Central memory CD8-positive, alpha-beta T cell (primary cell): ENCODE results near the gene C1orf198.

ENCODE experiments used
- ATAC-seq: fragments of 150-1000 bp; cut with Tn5 transposase; replicated peaks from 2 replicates; pipeline ENCODE4 v1.10.0; 2022; ENCODE audit warnings: mild to moderate bottlenecking, moderate FRiP score, moderate number of reproducible peaks; ENCODE audit not compliant: poor library complexity, severe bottlenecking; ENCODE audit errors: extremely low read depth
- DNase-seq, 2 donors: peaks; one replicate each; pipeline ENCODE4 v3.0.0; 2021; ENCODE audit warnings: low spot score in 2 of 2
- H3K27ac Mint-ChIP-seq: one replicate; pipeline ENCODE4 v1.8.0; 2022; ENCODE audit warnings: low read depth, mild to moderate bottlenecking, moderate library complexity, mixed read lengths
- H3K27me3 Mint-ChIP-seq: one replicate; pipeline ENCODE4 v1.8.0; 2022; ENCODE audit warnings: mixed read lengths
- H3K36me3 Mint-ChIP-seq: one replicate; pipeline ENCODE4 v1.8.0; 2022; ENCODE audit warnings: mild to moderate bottlenecking, moderate library complexity, mixed read lengths; ENCODE audit not compliant: insufficient read depth
- H3K4me1 Mint-ChIP-seq: one replicate; pipeline ENCODE4 v1.8.0; 2022; ENCODE audit warnings: mixed read lengths
- H3K4me3 Mint-ChIP-seq: one replicate; pipeline ENCODE4 v1.8.0; 2022; ENCODE audit warnings: mild to moderate bottlenecking, moderate library complexity, mixed read lengths
- H3K9me3 Mint-ChIP-seq: one replicate; pipeline ENCODE4 v1.8.0; 2022; ENCODE audit warnings: mixed read lengths

Gene C1orf198

DNA sequence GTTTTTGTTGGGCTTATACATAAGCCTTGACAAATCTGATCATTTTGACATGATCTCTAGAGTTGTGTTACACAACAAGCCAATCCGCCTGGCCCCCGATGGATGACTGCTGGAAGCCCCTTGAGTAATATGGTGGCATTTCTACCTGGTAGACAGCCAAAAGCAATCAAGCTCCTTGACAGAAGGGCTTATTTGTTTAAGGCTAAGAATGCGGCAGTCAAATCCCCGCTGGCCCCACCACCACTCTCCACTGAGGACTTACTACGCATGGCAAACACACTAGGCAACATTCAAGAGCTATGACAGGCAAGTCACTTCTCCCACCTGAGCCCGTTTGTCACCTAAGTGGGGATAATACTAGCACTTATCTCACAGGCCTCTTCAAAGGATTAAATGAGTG lies 33.4 kb upstream of the C1orf198 start:
- no peaks in the 10 kb centered on the region for H3K9me3 Mint-ChIP-seq
- H3K27ac Mint-ChIP-seq: no peak overlapping the region
- no peaks in the 10 kb centered on the region for H3K4me1 Mint-ChIP-seq
- H3K4me3 Mint-ChIP-seq: no peak overlapping the region
- peaks cover 17% of the 10 kb centered on the region for H3K36me3 Mint-ChIP-seq
- ATAC-seq (no peak), DNase-seq (no peak)
- H3K27me3 Mint-ChIP-seq: no peaks in the 10 kb centered on the region

DNA sequence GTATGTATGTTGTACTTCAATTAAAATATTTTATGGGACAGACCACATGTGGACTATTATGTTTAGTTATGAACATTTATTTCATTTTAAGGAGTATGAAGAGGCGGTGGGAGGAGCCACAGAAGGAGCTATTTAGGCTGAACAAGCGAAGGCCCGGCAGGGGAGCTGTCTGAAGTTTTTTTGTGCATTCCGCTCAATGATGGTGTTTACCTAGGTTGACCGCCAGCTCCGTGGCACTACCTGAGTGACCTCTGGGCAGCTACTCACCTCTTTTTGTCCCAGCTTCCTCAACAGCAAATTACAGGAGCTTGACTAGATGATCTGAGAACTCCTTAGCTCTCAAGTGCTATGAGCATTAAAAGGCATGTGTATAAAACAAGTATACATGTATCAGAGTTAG lies 32.7 kb upstream of the C1orf198 start:
- H3K36me3 Mint-ChIP-seq: peaks cover 11% of the 10 kb centered on the region
- H3K4me3 Mint-ChIP-seq: no peak overlapping the region
- ATAC-seq (no peak), DNase-seq (no peak)
- H3K9me3 Mint-ChIP-seq: no peaks in the 10 kb centered on the region
- H3K27ac Mint-ChIP-seq: no peak overlapping the region
- H3K27me3 Mint-ChIP-seq: no peaks in the 10 kb centered on the region
- H3K4me1 Mint-ChIP-seq: no peaks in the 10 kb centered on the region

DNA sequence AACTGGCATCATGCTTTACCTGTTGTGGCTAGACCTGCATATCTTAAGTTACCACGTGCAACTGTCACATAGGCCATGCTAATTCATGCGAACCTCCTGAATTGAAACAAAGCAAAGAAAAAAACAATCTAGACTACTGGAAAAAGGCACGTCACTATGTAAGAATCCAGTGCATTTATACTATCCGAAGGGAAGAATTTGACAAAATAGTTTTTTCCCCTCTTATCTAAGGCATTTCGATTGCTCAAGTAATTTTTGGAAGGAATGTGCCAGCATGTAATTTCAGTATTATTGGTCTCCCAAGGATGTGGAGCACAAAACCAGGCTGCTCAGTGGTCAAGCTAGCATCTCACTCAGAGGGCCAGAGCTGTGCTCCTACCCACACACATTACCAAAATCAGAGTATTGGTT lies 31.5 kb upstream of the C1orf198 start:
- no peak overlapping the region for H3K27ac Mint-ChIP-seq
- no peak for ATAC-seq

DNA sequence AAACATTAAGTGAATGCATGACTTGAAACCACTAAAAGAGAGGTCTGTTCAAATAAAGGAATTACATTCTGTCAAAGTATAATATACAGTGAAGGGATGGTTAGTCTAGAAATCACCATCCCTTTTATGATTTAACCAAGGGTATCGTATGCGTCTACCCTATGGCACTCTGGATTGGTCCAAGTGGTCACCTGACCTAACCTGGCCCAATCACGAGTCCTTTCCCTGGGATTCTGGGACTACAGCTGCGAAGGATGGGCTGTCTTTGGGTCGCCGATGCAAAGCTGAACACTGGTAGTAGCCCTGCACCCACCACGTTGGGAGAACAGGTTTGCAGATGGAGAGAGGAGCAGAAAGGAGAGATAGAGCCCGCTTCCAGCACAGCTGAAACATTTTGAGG lies 30.4 kb upstream of the C1orf198 start:
- Mint-ChIP-seq H3K36me3 (peaks cover 5% of the 10 kb centered on the region), H3K27ac (no peak overlapping the region), H3K9me3 (no peaks in the 10 kb centered on the region), H3K4me1 (no peaks in the 10 kb centered on the region), H3K27me3 (peaks cover 13% of the 10 kb centered on the region), H3K4me3 (no peak overlapping the region)
- ATAC-seq (no peak), DNase-seq (no peak)

More for the DNA sequence above, 31.5 kb upstream of the C1orf198 start:
- no peaks in the 10 kb centered on the region for H3K4me1 Mint-ChIP-seq
- no peaks in the 10 kb centered on the region for H3K9me3 Mint-ChIP-seq
- H3K4me3 Mint-ChIP-seq: no peak overlapping the region
- DNase-seq: no peak
- H3K27me3 Mint-ChIP-seq: peaks cover 5% of the 10 kb centered on the region
- peaks cover 3% of the 10 kb centered on the region for H3K36me3 Mint-ChIP-seq

DNA sequence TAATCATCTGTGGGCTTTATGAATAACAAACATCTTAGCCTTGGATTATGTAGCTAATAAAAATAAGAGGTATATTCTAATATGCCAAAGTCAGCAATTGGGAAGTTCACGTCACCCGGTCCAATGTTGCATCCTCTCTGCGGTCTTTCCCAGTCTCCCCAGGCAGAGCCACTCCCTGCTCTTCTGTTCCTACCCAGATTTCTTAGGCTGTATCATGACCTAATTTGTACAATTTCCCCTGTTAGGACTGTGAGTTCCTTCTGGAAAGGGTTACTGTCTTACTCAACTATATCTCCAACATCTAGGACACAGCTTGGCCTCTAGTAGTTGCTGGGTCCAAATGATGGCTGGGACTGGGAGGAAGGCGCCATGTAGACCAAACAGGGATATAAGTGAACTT lies 29.8 kb upstream of the C1orf198 start:
- Mint-ChIP-seq H3K36me3 (peaks cover 5% of the 10 kb centered on the region), H3K27me3 (peaks cover 19% of the 10 kb centered on the region), H3K27ac (no peak overlapping the region), H3K9me3 (no peaks in the 10 kb centered on the region), H3K4me3 (no peak overlapping the region), H3K4me1 (no peaks in the 10 kb centered on the region)
- no peak for ATAC-seq
- DNase-seq: no peak

DNA sequence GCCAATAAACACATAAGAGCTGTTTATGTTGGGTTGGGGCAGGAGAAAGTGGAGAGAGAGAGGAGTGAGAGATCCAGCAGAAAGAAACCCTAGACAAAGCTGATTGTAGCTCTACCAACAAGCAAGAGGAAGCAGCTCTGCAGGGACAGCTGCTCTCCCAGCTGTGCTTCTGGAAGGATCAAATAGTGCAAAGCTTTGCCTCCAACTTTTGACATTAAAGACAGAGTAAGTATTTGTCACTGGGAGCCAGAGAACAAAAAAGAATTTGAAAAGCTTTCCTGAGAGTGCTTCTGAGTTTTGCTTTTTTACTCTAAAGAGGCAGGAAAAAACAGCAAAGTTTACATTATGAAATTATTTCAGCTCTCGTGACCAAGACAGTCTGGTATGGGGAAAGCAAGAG lies 28.5 kb upstream of the C1orf198 start:
- no peak for ATAC-seq
- peaks cover 33% of the 10 kb centered on the region for H3K27me3 Mint-ChIP-seq
- H3K4me1 Mint-ChIP-seq: no peaks in the 10 kb centered on the region
- no peak overlapping the region for H3K4me3 Mint-ChIP-seq
- H3K27ac Mint-ChIP-seq: no peak overlapping the region
- peaks cover 5% of the 10 kb centered on the region for H3K36me3 Mint-ChIP-seq
- no peaks in the 10 kb centered on the region for H3K9me3 Mint-ChIP-seq
- no peak for DNase-seq

DNA sequence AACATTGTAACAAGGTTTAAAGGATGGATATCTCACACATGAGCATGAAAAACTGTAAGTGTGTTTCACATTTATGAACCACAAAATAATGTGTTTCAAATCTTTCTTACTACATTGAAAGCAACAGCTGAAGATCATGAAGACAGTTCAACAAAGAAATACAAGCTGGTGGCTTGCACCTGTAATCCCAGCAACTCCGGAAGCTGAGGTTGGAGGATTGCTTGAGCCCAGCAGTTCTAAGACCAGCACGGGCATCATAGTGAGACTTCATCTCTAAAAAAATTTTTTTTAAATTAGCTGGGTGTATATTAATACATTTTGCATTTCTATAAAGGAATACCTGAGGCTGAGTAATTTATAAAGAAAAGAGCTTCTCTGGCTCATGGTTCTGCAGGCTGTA lies 27.1 kb upstream of the C1orf198 start:
- Mint-ChIP-seq H3K4me1 (no peaks in the 10 kb centered on the region), H3K9me3 (no peaks in the 10 kb centered on the region), H3K36me3 (peaks cover 3% of the 10 kb centered on the region), H3K4me3 (no peak overlapping the region), H3K27ac (no peak overlapping the region), H3K27me3 (peaks cover 36% of the 10 kb centered on the region)
- no peak for DNase-seq
- ATAC-seq: no peak

DNA sequence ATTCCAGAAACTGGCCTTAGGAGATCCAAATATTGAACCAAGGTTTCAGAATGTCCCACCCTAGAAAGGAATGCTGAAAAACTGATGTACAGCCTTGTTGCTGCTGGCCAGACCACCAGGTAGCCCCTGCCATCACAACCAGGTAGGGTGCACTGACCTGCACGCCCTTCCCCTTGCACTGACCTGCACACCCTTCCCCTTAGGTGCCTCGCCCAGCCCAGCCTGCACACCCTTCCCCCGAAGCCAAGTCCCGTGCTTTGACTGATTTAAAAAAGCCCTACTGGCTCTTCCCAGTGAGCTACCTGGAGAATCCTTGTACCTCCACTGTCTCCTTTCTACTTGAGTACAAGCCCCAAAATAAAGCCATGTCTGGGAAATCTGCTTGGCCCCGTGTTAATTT lies 26.3 kb upstream of the C1orf198 start:
- no peaks in the 10 kb centered on the region for H3K4me1 Mint-ChIP-seq
- no peak for DNase-seq
- no peak overlapping the region for H3K27ac Mint-ChIP-seq
- peaks cover 3% of the 10 kb centered on the region for H3K36me3 Mint-ChIP-seq
- H3K4me3 Mint-ChIP-seq: no peak overlapping the region
- H3K9me3 Mint-ChIP-seq: no peaks in the 10 kb centered on the region
- no peak for ATAC-seq
- peaks cover 40% of the 10 kb centered on the region for H3K27me3 Mint-ChIP-seq

DNA sequence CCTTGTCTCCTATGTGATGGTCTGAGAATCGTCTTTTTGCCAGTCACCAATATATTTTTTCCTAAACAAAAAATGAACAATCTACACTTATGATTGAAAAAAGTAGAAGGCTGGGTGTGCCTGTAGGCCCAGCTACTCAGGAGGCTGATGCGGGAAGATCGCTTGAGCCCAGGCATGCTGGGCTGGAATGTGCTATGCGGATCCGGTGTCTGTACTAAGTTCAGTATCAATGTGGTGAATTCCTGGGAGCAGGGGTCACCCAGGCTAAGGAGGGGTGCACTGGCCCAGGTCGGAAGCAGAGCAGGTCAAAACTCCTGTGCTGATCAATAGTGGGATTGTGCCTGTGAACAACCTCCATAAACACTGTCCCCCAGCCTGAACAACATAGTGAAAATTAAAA lies 25.7 kb upstream of the C1orf198 start:
- H3K36me3 Mint-ChIP-seq: peaks cover 3% of the 10 kb centered on the region
- no peak for DNase-seq
- no peak for ATAC-seq
- H3K4me3 Mint-ChIP-seq: no peak overlapping the region
- H3K9me3 Mint-ChIP-seq: no peaks in the 10 kb centered on the region
- no peaks in the 10 kb centered on the region for H3K4me1 Mint-ChIP-seq
- H3K27me3 Mint-ChIP-seq: peaks cover 46% of the 10 kb centered on the region
- H3K27ac Mint-ChIP-seq: no peak overlapping the region

DNA sequence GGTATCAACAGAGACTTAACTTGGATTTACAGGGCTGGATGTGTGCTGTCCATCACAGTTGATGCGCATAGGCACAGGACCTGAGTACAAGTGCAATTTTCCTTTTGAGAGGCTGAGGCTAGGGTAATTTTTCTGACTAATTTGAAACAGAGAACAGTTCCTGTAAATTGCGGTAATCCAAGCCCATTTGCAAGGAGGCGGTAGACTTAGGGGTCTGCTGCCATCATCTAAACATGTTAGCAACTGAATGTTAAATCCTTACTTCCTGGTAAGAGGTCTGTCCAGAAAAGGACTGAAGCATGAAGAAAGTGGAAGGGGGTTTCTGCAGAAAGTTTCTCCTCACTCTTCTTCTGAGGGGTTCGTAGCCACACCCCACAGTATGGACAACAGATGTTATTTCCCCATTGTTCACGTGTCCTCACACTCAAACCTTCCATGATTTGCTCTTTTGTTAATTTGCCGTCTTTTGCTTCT lies 23.7 kb upstream of the C1orf198 start:
- peaks cover 3% of the 10 kb centered on the region for H3K36me3 Mint-ChIP-seq
- peaks cover 66% of the 10 kb centered on the region for H3K27me3 Mint-ChIP-seq
- no peaks in the 10 kb centered on the region for H3K9me3 Mint-ChIP-seq
- ATAC-seq: no peak
- H3K4me3 Mint-ChIP-seq: no peak overlapping the region
- H3K4me1 Mint-ChIP-seq: no peaks in the 10 kb centered on the region
- H3K27ac Mint-ChIP-seq: no peak overlapping the region
- no peak for DNase-seq

DNA sequence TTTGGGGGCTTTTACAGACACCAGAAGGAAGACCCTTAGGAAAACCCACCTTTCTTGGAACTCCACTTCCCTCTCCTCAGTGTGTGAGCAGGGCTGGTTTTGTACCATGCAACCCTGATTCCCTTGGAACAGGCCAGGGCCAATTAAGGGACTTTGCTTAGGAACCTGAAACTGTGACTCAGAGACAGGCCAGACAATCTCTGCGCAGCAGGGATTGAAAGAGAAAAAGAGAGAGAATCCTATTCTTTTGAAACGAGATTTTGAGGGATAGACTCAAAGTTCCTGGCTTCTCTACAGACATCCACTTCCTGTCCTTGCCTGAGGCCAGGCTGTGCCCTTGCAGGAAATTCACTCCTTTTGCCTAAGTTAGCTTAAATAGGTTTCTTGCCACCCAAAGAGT lies 23.1 kb upstream of the C1orf198 start:
- H3K4me1 Mint-ChIP-seq: no peaks in the 10 kb centered on the region
- ATAC-seq (no peak), DNase-seq (no peak)
- peaks cover 73% of the 10 kb centered on the region for H3K27me3 Mint-ChIP-seq
- H3K27ac Mint-ChIP-seq: no peak overlapping the region
- H3K4me3 Mint-ChIP-seq: no peak overlapping the region
- H3K36me3 Mint-ChIP-seq: peaks cover 3% of the 10 kb centered on the region
- no peaks in the 10 kb centered on the region for H3K9me3 Mint-ChIP-seq

DNA sequence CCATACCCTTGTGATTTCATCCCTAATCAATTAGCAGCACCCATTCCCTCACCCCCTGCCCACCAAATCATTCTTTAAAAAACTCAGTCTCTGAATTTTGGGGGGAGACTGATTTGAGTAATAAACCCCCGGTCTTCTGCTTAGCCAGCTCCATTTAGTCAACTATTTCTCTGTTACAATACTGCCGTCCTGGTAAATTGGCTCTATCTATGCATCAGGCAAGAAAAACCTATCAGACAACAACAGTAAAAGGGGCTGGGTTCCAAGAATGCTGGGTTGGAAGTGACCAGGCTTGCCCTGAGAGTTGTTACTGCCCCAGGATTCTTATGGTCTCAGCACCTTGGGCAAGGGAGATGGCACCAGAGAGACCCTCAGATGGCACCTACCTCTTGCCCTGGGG lies 16.3 kb upstream of the C1orf198 start:
- Mint-ChIP-seq H3K9me3 (peaks cover 6% of the 10 kb centered on the region), H3K4me1 (no peaks in the 10 kb centered on the region), H3K27ac (no peak overlapping the region), H3K36me3 (no peaks in the 10 kb centered on the region), H3K4me3 (no peak overlapping the region), H3K27me3 (peaks cover 99% of the 10 kb centered on the region)
- no peak for DNase-seq
- ATAC-seq: no peak

DNA sequence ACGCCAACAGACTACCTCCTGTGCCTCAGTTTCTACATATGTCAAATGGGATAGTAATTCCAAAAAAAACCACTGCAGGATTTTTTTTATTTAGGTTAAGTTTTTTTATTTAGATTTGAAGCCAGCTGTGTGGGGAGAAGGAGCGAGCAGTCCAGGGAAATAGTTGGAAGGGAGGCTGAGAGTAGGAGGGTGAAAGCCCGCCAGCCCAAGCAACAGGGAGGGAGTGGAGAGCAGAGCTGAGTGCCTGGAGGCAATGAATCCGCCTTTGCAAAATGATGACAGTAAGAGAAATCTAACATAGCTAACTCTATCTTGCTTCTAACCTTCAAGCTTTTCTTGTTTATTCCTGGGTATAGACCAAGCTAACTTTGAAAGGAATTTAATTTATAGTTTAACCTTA lies 15.6 kb upstream of the C1orf198 start:
- no peaks in the 10 kb centered on the region for H3K4me1 Mint-ChIP-seq
- peaks cover 6% of the 10 kb centered on the region for H3K9me3 Mint-ChIP-seq
- H3K27ac Mint-ChIP-seq: no peak overlapping the region
- H3K27me3 Mint-ChIP-seq: peaks cover 99% of the 10 kb centered on the region
- H3K4me3 Mint-ChIP-seq: no peak overlapping the region
- no peak for DNase-seq
- ATAC-seq: no peak
- no peaks in the 10 kb centered on the region for H3K36me3 Mint-ChIP-seq

DNA sequence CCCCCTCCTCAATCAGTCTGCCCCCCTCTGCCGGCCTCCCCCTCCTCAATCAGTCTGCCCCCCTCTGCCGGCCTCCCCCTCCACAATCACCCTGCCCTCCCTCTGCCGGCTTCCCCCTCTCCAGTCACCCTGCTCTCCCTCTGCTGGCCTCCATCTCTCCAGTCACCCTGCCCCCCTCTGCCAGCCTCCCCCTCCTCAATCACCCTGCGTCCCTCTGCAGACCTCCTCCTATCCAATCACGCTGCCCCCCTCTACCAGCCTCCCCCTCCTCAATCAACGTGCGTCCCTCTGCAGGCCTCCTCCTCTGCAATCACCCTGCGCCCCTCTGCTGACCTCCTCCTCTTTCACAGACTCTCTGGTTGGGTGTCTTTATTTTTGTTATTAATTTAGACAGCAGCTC lies 11.5 kb upstream of the C1orf198 start:
- ATAC-seq (no peak), DNase-seq (no peak)
- no peaks in the 10 kb centered on the region for H3K9me3 Mint-ChIP-seq
- H3K4me3 Mint-ChIP-seq: no peak overlapping the region
- no peak overlapping the region for H3K27ac Mint-ChIP-seq
- no peaks in the 10 kb centered on the region for H3K4me1 Mint-ChIP-seq
- no peaks in the 10 kb centered on the region for H3K36me3 Mint-ChIP-seq
- peaks cover 98% of the 10 kb centered on the region for H3K27me3 Mint-ChIP-seq
